ENCODE results near the gene PNMA6E. TPM values are rescaled to one million over a fixed set of nuclear protein-coding genes. Genes with fewer than 3 reads are reported as not detected.

Gene PNMA6E
- total and polyA plus RNA-seq, 2 donors (not counting 3 experiments of a cell fraction or from before 2014, with no cell fraction given): not detected

DNA sequence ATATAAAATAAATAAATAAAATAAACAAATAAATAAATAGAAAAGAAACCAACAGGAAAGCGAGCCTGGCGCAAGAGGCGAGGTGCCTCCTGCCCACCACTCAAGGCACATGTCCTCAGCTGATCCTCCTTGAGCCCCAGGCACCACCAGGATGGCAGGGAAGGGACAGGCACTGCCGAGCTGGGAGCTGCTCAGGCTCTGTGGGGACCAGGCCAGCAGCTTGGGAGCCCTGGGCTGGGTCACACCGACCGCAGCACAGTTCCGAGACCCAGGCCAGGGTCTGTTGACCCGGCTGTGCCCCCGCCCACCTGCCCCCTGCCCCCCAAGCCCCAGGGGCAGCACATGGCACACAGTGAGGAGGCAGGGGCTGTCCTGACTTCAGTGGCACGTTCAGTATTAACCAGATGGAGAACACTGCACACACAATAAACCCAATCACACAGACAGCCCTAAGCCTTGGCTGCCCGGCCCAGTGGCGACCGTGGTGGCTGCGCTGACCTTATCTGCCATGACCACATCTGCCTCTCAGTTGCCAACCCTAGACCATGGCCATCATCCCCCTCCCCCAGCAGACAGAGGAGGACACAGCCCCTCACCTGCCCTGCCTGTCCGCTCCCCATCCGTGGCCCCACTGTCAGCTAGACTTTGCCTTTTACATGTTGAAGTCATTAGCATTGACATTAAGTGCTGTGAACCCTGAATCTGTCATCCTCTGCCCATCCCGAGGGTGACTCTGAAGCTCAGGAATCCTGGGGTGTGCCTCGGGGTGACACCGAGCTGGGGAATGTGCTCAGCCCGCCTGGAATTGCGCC lies 47.6 kb upstream of the PNMA6E start:
- H3K36me3 ChIP-seq (ENCODE audit: control insufficient read depth in 2 of 2, extremely low read depth in 1 of 2, insufficient read depth in 2 of 2, low read length in 2 of 2): no peaks in the 10 kb centered on the region
- no peak overlapping the region for H3K27ac ChIP-seq (ENCODE audit: insufficient read depth, low read depth, low read length)
- intact Hi-C loops (cut with micrococcal nuclease): no loop called here
- no peak overlapping the region for H2AFZ ChIP-seq (ENCODE audit: low read depth, low read length)
- no peaks in the 10 kb centered on the region for H3K9me3 ChIP-seq (replicated peaks; ENCODE audit: control insufficient read depth, insufficient read depth, low read length)
- no peak overlapping the region for H3K4me2 ChIP-seq (ENCODE audit: insufficient read depth, low read length)
- H3K79me2 ChIP-seq (ENCODE audit: control insufficient read depth, insufficient read depth, low read length): no peaks in the 10 kb centered on the region
- H3K9me1 ChIP-seq (replicated peaks; ENCODE audit: control insufficient read depth, extremely low read depth, insufficient read depth, low read length): no peaks in the 10 kb centered on the region
- H3K4me1 ChIP-seq (ENCODE audit: control insufficient read depth, extremely low read depth, insufficient read depth, low read length): no peaks in the 10 kb centered on the region
- dilution Hi-C loops (cut with MboI; ENCODE audit: extremely low pct_ligation_motif_present, low sequenced_read_pairs): no loop called here
- ChIA-PET CTCF (no interaction called here), POLR2A (no interaction called here)
- DNase-seq (ENCODE audit: low read depth, low spot score) (no peak), FAIRE-seq (no peak)
- no TSS peak for BruUV-seq (replicated peaks)
- TF ChIP-seq GATA2 (IDR thresholded peaks at IDR 0.05; ENCODE audit: insufficient read depth, insufficient read length, low read depth, low read length) (no peak), MAX (IDR thresholded peaks at IDR 0.05; ENCODE audit: insufficient read depth, insufficient read length) (no peak), JUN (IDR thresholded peaks at IDR 0.05; ENCODE audit: borderline replicate concordance, insufficient read depth, insufficient read length, low read depth) (no peak), POLR2A (IDR thresholded peaks at IDR 0.05; ENCODE audit: low read depth, low read length) (no peak), MYC (IDR thresholded peaks at IDR 0.05; ENCODE audit: low read depth, low read length) (no peak), CTCF (IDR thresholded peaks at IDR 0.05; ENCODE audit: extremely low read depth in 1 of 2, insufficient read depth in 1 of 2, low read depth in 1 of 2, low read length in 2 of 2) (no peak), EZH2 (IDR thresholded peaks at IDR 0.05; ENCODE audit: borderline replicate concordance, low read depth, low read length, severe bottlenecking) (no peak), POLR2AphosphoS5 (IDR thresholded peaks at IDR 0.05; ENCODE audit: insufficient read depth, low read depth, low read length) (no peak), FOS (IDR thresholded peaks at IDR 0.05; ENCODE audit: borderline replicate concordance, insufficient read depth, low read length) (no peak)
- no peak overlapping the region for H3K9ac ChIP-seq (replicated peaks; ENCODE audit: extremely low read depth, insufficient read depth, low read length)
- H4K20me1 ChIP-seq (replicated peaks; ENCODE audit: control insufficient read depth, extremely low read depth, insufficient read depth, low read length): no peaks in the 10 kb centered on the region
- no peaks in the 10 kb centered on the region for H3K27me3 ChIP-seq (ENCODE audit: control insufficient read depth in 2 of 2, insufficient read depth in 2 of 2, low read length in 2 of 2)
- H3K4me3 ChIP-seq (replicated peaks in 1 of 3; ENCODE audit: insufficient read depth in 1 of 3, low read depth in 1 of 3, low read length in 3 of 3): no peak overlapping the region
